Measurements from ENCODE around the gene TANGO2. TPM values are rescaled to one million over a fixed set of nuclear protein-coding genes. Genes with fewer than 3 reads are reported as not detected.

The TANGO2 gene
- total RNA-seq, 1 donor from 2014 or later, result 24.9 TPM

- Mint-ChIP-seq H3K36me3 (ENCODE audit: unreplicated experiment) (no peaks in the 10 kb centered on the region), H3K27ac (ENCODE audit: unreplicated experiment) (no peak overlapping the region), H3K4me1 (ENCODE audit: unreplicated experiment) (peaks cover 27% of the 10 kb centered on the region), H3K9me3 (ENCODE audit: unreplicated experiment) (peaks cover 21% of the 10 kb centered on the region), H3K27me3 (ENCODE audit: unreplicated experiment) (no peaks in the 10 kb centered on the region), H3K4me3 (ENCODE audit: unreplicated experiment) (no peak overlapping the region)
- no peak for DNase-seq (ENCODE audit: extremely low spot score, unreplicated experiment)
- no peak for TF ChIP-seq CTCF (IDR thresholded peaks at IDR 0.05)
Measured at GRCh38 chr22:20001082-20001638, 19.8 kb upstream of the TANGO2 start.

- H3K4me1 Mint-ChIP-seq (ENCODE audit: unreplicated experiment), result peaks cover 18% of the 10 kb centered on the region
- DNase-seq (ENCODE audit: extremely low spot score, unreplicated experiment), result no peak
Measured at GRCh38 chr22:20002128-20002527, 18.8 kb upstream of the TANGO2 start.

GRCh38 chr22:20002636-20003035 is 18.3 kb upstream of the TANGO2 start:
- DNase-seq (ENCODE audit: extremely low spot score, unreplicated experiment), result no peak
- H3K4me1 Mint-ChIP-seq (ENCODE audit: unreplicated experiment), result peaks cover 18% of the 10 kb centered on the region
- no peaks in the 10 kb centered on the region for H3K36me3 Mint-ChIP-seq (ENCODE audit: unreplicated experiment)
- no peaks in the 10 kb centered on the region for H3K27me3 Mint-ChIP-seq (ENCODE audit: unreplicated experiment)
- no peak overlapping the region for H3K27ac Mint-ChIP-seq (ENCODE audit: unreplicated experiment)
- H3K4me3 Mint-ChIP-seq (ENCODE audit: unreplicated experiment), result no peak overlapping the region
- TF ChIP-seq CTCF (IDR thresholded peaks at IDR 0.05), result no peak
- peaks cover 21% of the 10 kb centered on the region for H3K9me3 Mint-ChIP-seq (ENCODE audit: unreplicated experiment)

More at GRCh38 chr22:20002128-20002527, 18.8 kb upstream of the TANGO2 start:
- Mint-ChIP-seq H3K27ac (ENCODE audit: unreplicated experiment) (no peak overlapping the region), H3K27me3 (ENCODE audit: unreplicated experiment) (no peaks in the 10 kb centered on the region), H3K4me3 (ENCODE audit: unreplicated experiment) (no peak overlapping the region), H3K9me3 (ENCODE audit: unreplicated experiment) (peaks cover 21% of the 10 kb centered on the region), H3K36me3 (ENCODE audit: unreplicated experiment) (no peaks in the 10 kb centered on the region)
- TF ChIP-seq CTCF (IDR thresholded peaks at IDR 0.05), result no peak

GRCh38 chr22:20003304-20003703 is 17.6 kb upstream of the TANGO2 start:
- H3K36me3 Mint-ChIP-seq (ENCODE audit: unreplicated experiment), result no peaks in the 10 kb centered on the region
- DNase-seq (ENCODE audit: extremely low spot score, unreplicated experiment), result no peak
- no peaks in the 10 kb centered on the region for H3K27me3 Mint-ChIP-seq (ENCODE audit: unreplicated experiment)
- peaks cover 21% of the 10 kb centered on the region for H3K9me3 Mint-ChIP-seq (ENCODE audit: unreplicated experiment)
- peaks cover 23% of the 10 kb centered on the region for H3K4me1 Mint-ChIP-seq (ENCODE audit: unreplicated experiment)
- TF ChIP-seq CTCF (IDR thresholded peaks at IDR 0.05), result no peak
- H3K4me3 Mint-ChIP-seq (ENCODE audit: unreplicated experiment), result no peak overlapping the region
- H3K27ac Mint-ChIP-seq (ENCODE audit: unreplicated experiment), result no peak overlapping the region

- peaks cover 21% of the 10 kb centered on the region for H3K9me3 Mint-ChIP-seq (ENCODE audit: unreplicated experiment)
- DNase-seq (ENCODE audit: extremely low spot score, unreplicated experiment), result no peak
- peaks cover 19% of the 10 kb centered on the region for H3K4me1 Mint-ChIP-seq (ENCODE audit: unreplicated experiment)
- no peaks in the 10 kb centered on the region for H3K27me3 Mint-ChIP-seq (ENCODE audit: unreplicated experiment)
- H3K4me3 Mint-ChIP-seq (ENCODE audit: unreplicated experiment), result no peak overlapping the region
- TF ChIP-seq CTCF (IDR thresholded peaks at IDR 0.05), result no peak
- no peaks in the 10 kb centered on the region for H3K36me3 Mint-ChIP-seq (ENCODE audit: unreplicated experiment)
- H3K27ac Mint-ChIP-seq (ENCODE audit: unreplicated experiment), result no peak overlapping the region
Measured at GRCh38 chr22:20004464-20004863, 16.4 kb upstream of the TANGO2 start.
